LNCAP (cell line): ENCODE measurements around the gene TRABD.

Experiments used
- TF ChIP-seq, protein P1 (sequence below): fragments of 450-650 bp; IDR thresholded peaks from 2 replicates; pipeline ENCODE4 v1.5.1; 2017; ENCODE audit warnings: mild to moderate bottlenecking

TRABD gene

DNA sequence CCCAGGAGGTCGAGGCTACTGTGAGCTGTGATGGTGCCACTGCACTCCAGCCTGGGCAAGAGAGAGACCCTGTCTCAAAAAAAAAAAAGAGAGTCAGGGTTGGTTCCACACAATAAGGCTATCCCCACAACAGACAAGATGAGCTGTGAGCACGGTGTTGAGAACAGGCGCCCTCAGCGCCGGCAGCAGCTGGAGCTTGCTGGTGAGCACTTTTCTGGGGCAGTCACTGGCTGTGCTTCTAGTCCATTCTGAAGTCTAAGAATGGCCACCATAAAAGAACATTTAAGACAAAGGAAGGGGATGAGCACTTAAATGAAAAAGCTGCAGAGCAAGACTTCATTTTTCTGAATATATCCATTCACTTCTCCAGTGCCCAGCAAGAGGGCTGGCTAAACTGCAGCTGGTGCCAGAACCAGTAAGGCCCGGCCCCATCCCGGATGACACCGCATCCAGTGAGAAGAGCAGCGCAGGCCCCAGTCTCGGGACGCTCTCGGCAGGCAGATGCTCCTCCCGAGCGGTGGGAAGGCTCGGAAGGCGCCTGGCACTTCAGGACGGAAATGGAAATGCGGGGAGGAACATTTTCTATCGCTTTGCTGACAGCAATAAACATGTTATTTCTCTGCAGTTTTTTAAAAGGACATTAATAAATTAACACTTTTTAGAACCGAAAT, 46.9 kb downstream of the TRABD start:
- TF ChIP-seq, protein P1, sequence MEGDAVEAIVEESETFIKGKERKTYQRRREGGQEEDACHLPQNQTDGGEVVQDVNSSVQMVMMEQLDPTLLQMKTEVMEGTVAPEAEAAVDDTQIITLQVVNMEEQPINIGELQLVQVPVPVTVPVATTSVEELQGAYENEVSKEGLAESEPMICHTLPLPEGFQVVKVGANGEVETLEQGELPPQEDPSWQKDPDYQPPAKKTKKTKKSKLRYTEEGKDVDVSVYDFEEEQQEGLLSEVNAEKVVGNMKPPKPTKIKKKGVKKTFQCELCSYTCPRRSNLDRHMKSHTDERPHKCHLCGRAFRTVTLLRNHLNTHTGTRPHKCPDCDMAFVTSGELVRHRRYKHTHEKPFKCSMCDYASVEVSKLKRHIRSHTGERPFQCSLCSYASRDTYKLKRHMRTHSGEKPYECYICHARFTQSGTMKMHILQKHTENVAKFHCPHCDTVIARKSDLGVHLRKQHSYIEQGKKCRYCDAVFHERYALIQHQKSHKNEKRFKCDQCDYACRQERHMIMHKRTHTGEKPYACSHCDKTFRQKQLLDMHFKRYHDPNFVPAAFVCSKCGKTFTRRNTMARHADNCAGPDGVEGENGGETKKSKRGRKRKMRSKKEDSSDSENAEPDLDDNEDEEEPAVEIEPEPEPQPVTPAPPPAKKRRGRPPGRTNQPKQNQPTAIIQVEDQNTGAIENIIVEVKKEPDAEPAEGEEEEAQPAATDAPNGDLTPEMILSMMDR = no peak

DNA sequence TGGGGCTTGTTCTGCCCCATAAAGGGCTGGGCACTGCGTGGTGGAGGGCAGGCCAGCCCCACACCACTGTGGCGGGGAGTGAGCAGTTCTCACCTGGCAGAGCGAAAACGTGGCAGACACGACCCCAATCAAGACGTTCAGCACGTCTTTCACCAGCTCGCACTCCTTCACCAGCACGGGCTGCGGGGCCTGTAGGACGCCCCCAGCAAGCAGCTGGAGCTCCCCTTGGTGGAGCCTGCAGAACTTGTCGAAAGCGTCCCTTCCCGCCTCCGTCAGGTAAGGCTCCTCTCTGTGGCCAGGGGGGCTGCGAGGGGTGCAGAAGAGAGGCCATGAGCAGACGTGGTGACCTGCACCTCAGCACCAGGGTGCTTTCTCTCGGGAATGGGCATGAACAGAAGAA, 47.5 kb downstream of the TRABD start:
- TF ChIP-seq, protein P1 = no peak

DNA sequence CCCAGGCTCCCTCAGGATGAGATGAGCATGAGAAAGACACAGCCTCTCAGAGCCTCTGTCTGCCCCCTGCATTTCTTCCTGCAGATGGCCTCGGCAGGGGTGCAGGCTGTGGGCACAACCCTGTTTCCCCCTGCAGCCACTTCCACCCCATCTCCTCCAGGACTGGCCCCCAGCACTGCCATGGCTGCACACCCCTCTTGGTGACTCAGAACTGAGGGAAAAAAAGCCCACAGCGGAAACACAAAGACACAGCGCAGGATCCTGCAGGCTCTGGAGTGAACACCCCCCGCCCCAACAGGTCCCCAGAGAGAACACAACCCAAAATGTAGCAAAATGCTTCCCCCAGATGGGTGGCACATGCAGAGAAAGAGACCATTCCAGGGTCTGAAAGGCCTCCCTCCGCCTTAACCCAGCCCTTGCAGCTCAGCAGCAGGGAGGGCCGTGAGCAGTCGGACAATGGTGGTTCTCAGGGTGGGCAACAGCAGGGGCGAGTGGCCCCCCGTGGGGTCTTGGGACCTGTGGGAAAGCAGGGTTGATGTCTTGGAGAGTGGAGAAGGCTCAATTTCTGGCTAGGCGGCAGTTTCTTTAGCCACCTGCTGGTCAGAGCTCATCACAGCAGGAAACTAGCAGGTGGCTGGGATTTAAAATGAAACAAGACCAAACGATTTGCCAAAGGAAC, 51.2 kb downstream of the TRABD start:
- TF ChIP-seq, protein P1 = peak; percentile 75

DNA sequence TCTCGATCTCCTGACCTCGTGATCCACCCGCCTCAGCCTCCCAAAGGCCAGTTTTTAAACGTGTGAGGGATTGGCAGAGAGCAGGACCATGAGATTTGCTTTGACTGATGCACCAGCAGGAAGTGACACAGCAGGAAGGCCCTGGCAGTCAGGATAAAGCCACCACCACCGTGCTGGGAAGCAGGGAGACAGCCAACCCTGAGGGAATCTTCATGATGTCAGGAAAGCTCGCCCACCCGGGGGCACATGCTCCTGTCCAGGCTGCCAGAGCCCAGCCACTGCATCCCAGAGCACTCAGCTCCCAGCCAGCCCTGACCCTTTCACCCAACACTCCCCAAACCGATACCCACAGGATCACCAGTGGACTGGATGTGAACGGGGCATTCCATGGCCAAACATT, 53.0 kb downstream of the TRABD start:
- TF ChIP-seq, protein P1 = no peak

DNA sequence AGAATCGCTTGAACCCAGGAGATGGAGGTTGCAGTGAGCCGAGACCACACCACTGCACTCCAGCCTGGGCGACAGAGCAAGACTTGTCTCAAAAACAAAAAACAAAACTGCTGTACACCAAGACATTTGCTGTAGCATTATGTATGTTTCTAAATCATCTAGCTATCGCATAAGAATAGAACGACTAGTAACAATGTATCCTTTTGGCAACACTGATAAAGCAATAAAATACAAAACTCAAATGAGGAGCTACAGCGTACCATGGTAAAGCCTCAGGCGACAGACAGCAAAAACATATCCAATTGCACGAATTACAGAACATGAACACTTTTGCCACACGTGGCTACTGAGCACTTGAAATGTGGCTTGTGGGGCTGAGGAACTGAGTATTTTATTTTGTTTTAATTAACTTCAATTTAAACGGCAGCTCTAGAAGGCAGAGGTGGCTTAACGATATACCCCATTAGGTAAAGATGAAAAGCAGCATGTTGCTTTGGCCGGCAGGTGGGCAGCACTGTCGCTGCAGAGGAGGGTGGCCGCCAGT, 56.8 kb downstream of the TRABD start:
- TF ChIP-seq, protein P1 = no peak

DNA sequence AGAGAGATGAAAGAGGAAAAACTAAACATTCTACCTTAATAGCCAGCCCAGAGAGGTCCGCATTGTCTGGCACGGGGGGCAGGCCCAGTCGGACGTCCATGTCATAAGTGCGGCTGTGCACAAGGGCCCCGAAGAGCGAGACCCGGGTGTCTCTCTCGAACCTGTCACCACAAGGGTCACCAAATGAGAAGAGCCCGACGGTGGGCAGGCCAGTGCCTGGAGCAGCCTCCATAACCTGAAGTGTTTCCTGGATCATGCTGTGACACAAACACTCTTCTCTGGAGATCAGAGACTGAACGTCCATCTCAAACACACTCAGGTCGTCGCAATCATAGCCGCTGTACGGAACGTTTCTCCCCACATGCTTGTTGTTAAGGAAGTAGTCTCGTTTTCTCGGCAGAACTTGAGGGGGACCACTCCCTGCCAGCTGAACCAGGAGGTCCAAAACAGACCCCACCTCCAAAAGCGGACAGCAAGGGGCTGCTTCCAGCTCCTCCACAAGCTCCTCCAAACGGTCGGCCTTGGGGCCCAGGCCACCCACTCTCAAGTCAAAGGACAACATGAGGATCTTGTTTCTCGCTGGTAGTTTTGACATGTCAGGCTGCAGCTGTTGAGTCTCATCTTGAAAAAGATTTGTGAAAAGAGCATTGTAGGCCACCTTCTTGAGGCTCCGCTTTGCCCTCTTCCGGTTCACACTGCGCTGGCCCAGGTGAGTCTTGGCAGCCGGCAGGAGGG, 58.1 kb downstream of the TRABD start:
- TF ChIP-seq, protein P1 = no peak

DNA sequence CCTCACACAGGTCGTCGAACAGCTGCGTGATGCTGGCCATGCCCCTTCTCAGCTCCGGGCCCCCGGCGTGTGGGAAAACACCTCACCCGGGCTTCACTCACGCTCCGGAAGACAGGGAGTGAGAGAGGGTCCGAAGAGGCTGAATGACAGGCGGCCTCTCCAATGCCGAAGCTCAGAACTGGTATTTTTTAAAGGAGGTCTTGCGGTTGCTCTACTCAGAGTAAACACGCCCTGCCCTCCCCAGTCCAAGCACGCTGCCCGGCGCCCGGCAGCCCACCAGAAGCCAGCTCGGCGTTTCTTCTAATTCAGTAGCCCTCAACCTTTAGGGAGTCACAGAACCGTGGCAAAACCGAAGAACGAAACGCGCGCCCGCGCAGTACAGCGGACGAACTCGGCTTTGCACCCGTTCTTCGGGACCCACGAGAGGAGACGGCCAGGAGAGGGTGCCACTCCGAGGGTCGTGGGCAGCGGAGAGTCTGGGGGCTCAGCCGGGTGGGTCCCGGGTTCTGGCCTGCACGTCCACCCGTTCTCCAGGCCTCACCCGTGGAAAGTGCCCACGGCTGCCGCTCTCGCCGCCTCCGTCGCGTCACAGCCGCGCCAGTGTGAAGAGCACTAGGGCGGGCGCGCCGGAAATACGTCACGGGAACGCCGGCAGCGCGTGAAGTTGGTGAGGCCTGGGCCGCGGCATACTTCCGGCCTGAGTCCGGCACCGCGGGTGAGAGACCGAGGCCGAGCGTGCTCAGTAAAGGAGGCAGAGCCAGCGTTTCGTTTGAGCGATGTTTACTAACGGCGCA, 58.9 kb downstream of the TRABD start, which contains the start of gene TUBGCP6:
Gene TUBGCP6 (minus strand): TSS at position 604 of the 794 bp plus-strand sequence. CDS start 564 bp downstream, at position 40.
- TF ChIP-seq, protein P1 = no peak
